ENCODE data around the gene ATP10B. TPM values are rescaled to one million over a fixed set of nuclear protein-coding genes. Genes with fewer than 3 reads are reported as not detected.

Gene ATP10B
- total RNA-seq, 1 experiment from 2014 or later: 0.11 TPM

- H3K36me3 Mint-ChIP-seq: peaks cover 6% of the 10 kb centered on the region
- ChIA-PET CTCF (no interaction called here), POLR2A (no interaction called here)
- ATAC-seq (no peak), DNase-seq (ENCODE audit: low spot score) (no peak)
- H3K27ac Mint-ChIP-seq: no peak overlapping the region
- H3K4me3 Mint-ChIP-seq: no peak overlapping the region
- TF ChIP-seq CTCF (IDR thresholded peaks at IDR 0.05) (no peak), NFYB (CRISPR knock-in tag; conservative IDR thresholded peaks at IDR 0.05; ENCODE audit: low read depth) (no peak), TP53 (CRISPR knock-in tag; IDR thresholded peaks at IDR 0.05) (no peak), ZMAT4 (CRISPR knock-in tag; IDR thresholded peaks at IDR 0.05) (no peak), PRDM15 (CRISPR knock-in tag; IDR thresholded peaks at IDR 0.05) (no peak), SP1 (CRISPR knock-in tag; conservative IDR thresholded peaks at IDR 0.05) (no peak), AFF4 (CRISPR knock-in tag; IDR thresholded peaks at IDR 0.05; ENCODE audit: borderline replicate concordance) (no peak)
- H3K27me3 Mint-ChIP-seq (ENCODE audit: low read depth): no peaks in the 10 kb centered on the region; the same call in 1 of the 2 replicates
- H3K9me3 Mint-ChIP-seq: peaks cover 24% of the 10 kb centered on the region
- no peaks in the 10 kb centered on the region for H3K4me1 Mint-ChIP-seq
These were observed 20.2 kb downstream of the ATP10B start for GRCh38 chr5:160831801-160832200.

GRCh38 chr5:160824301-160825001 is 27.6 kb downstream of the ATP10B start:
- CTCF ChIA-PET: no interaction called here
- POLR2A ChIA-PET: no interaction called here
- Mint-ChIP-seq H3K27ac (no peak overlapping the region), H3K27me3 (ENCODE audit: low read depth) (no peaks in the 10 kb centered on the region; the same call in none of the 2 replicates), H3K36me3 (peaks cover 21% of the 10 kb centered on the region), H3K4me1 (no peaks in the 10 kb centered on the region), H3K9me3 (peaks cover 54% of the 10 kb centered on the region), H3K4me3 (no peak overlapping the region)
- ATAC-seq (no peak), DNase-seq (ENCODE audit: low spot score) (no peak)
- TF ChIP-seq E2F1 (CRISPR knock-in tag; IDR thresholded peaks at IDR 0.05): no peak
- no peak for TF ChIP-seq ELF4 (CRISPR knock-in tag; IDR thresholded peaks at IDR 0.05; ENCODE audit: low read depth)
- TF ChIP-seq KAT7 (CRISPR knock-in tag; IDR thresholded peaks at IDR 0.05; ENCODE audit: borderline replicate concordance): no peak
- TF ChIP-seq NR3C1 (CRISPR knock-in tag; conservative IDR thresholded peaks at IDR 0.05; ENCODE audit: low read depth): no peak
- TF ChIP-seq JUN (CRISPR knock-in tag; IDR thresholded peaks at IDR 0.05): no peak
- TF ChIP-seq HMGA2 (CRISPR knock-in tag; IDR thresholded peaks at IDR 0.05): no peak
- TF ChIP-seq ATF6 (CRISPR knock-in tag; IDR thresholded peaks at IDR 0.05): no peak
- no peak for TF ChIP-seq NR2C2 (CRISPR knock-in tag; IDR thresholded peaks at IDR 0.05)
- no peak for TF ChIP-seq ZNF219 (CRISPR knock-in tag; IDR thresholded peaks at IDR 0.05; ENCODE audit: borderline replicate concordance)
- no peak for TF ChIP-seq MXD4 (CRISPR knock-in tag; IDR thresholded peaks at IDR 0.05; ENCODE audit: borderline replicate concordance)
- no peak for TF ChIP-seq PREB (CRISPR knock-in tag; IDR thresholded peaks at IDR 0.05; ENCODE audit: borderline replicate concordance)

All from WTC11 (cell line).